Measurements from ENCODE around the gene RERE.

The RERE gene

GRCh38 chr1:8551057-8551456, 266.4 kb downstream of the RERE start:
- peaks cover 12% of the 10 kb centered on the region for H3K36me3 ChIP-seq (ENCODE audit: insufficient read depth, low read length)
- DNase-seq (ENCODE audit: low read depth, low spot score): no peak
- no peak overlapping the region for H3K9ac ChIP-seq (ENCODE audit: insufficient read length)
- no peak overlapping the region for H3K4me3 ChIP-seq
- no peaks in the 10 kb centered on the region for H3K9me3 ChIP-seq (ENCODE audit: low read depth, low read length)
- no peak overlapping the region for H3K27ac ChIP-seq
- TF ChIP-seq FOXP2 (optimal IDR thresholded peaks at IDR 0.05; ENCODE audit: control extremely low read depth, extremely low read length, insufficient read depth) (no peak), EZH2 (IDR thresholded peaks at IDR 0.05) (no peak)

GRCh38 chr1:8547791-8548190, 269.6 kb downstream of the RERE start:
- H3K9ac ChIP-seq (ENCODE audit: insufficient read length): no peak overlapping the region
- H3K9me3 ChIP-seq (ENCODE audit: low read depth, low read length): no peaks in the 10 kb centered on the region
- DNase-seq (ENCODE audit: low read depth, low spot score): no peak
- H3K36me3 ChIP-seq (ENCODE audit: insufficient read depth, low read length): peaks cover 8% of the 10 kb centered on the region
- no peak overlapping the region for H3K4me3 ChIP-seq
- TF ChIP-seq FOXP2 (optimal IDR thresholded peaks at IDR 0.05; ENCODE audit: control extremely low read depth, extremely low read length, insufficient read depth): no peak
- no peak for TF ChIP-seq POLR2AphosphoS5 (IDR thresholded peaks at IDR 0.05; ENCODE audit: borderline replicate concordance, low read depth, low read length)
- TF ChIP-seq EZH2 (IDR thresholded peaks at IDR 0.05): no peak
- no peak overlapping the region for H3K27ac ChIP-seq

- no peak overlapping the region for H3K27ac ChIP-seq
- no peak for DNase-seq (ENCODE audit: low read depth, low spot score)
- peaks cover 12% of the 10 kb centered on the region for H3K36me3 ChIP-seq (ENCODE audit: insufficient read depth, low read length)
- H3K4me3 ChIP-seq: no peak overlapping the region
- H3K9ac ChIP-seq (ENCODE audit: insufficient read length): no peak overlapping the region
- no peaks in the 10 kb centered on the region for H3K9me3 ChIP-seq (ENCODE audit: low read depth, low read length)
- no peak for TF ChIP-seq EZH2 (IDR thresholded peaks at IDR 0.05)
- TF ChIP-seq FOXP2 (optimal IDR thresholded peaks at IDR 0.05; ENCODE audit: control extremely low read depth, extremely low read length, insufficient read depth): no peak
- TF ChIP-seq POLR2AphosphoS5 (IDR thresholded peaks at IDR 0.05; ENCODE audit: borderline replicate concordance, low read depth, low read length): no peak
These were observed 272.4 kb downstream of the RERE start for GRCh38 chr1:8545078-8545477.

GRCh38 chr1:8544644-8545043, 272.8 kb downstream of the RERE start:
- Histone ChIP-seq H3K9me3 (ENCODE audit: low read depth, low read length) (no peaks in the 10 kb centered on the region), H3K36me3 (ENCODE audit: insufficient read depth, low read length) (peaks cover 12% of the 10 kb centered on the region), H3K27ac (no peak overlapping the region), H3K9ac (ENCODE audit: insufficient read length) (no peak overlapping the region), H3K4me3 (no peak overlapping the region)
- TF ChIP-seq FOXP2 (optimal IDR thresholded peaks at IDR 0.05; ENCODE audit: control extremely low read depth, extremely low read length, insufficient read depth) (no peak), EZH2 (IDR thresholded peaks at IDR 0.05) (no peak), POLR2AphosphoS5 (IDR thresholded peaks at IDR 0.05; ENCODE audit: borderline replicate concordance, low read depth, low read length) (no peak)
- DNase-seq (ENCODE audit: low read depth, low spot score): no peak

- H3K9me3 ChIP-seq (ENCODE audit: low read depth, low read length): no peaks in the 10 kb centered on the region
- TF ChIP-seq POLR2AphosphoS5 (IDR thresholded peaks at IDR 0.05; ENCODE audit: borderline replicate concordance, low read depth, low read length): no peak
- no peak for TF ChIP-seq EZH2 (IDR thresholded peaks at IDR 0.05)
- TF ChIP-seq FOXP2 (optimal IDR thresholded peaks at IDR 0.05; ENCODE audit: control extremely low read depth, extremely low read length, insufficient read depth): no peak
- H3K27ac ChIP-seq: no peak overlapping the region
- no peak overlapping the region for H3K4me3 ChIP-seq
- H3K9ac ChIP-seq (ENCODE audit: insufficient read length): no peak overlapping the region
- DNase-seq (ENCODE audit: low read depth, low spot score): no peak
- peaks cover 12% of the 10 kb centered on the region for H3K36me3 ChIP-seq (ENCODE audit: insufficient read depth, low read length)
These were observed 273.5 kb downstream of the RERE start for GRCh38 chr1:8543965-8544364.

GRCh38 chr1:8541961-8542521, 275.4 kb downstream of the RERE start:
- H3K27ac ChIP-seq: no peak overlapping the region
- DNase-seq (ENCODE audit: low read depth, low spot score): no peak
- H3K4me3 ChIP-seq: no peak overlapping the region
- no peak for TF ChIP-seq EZH2 (IDR thresholded peaks at IDR 0.05)
- TF ChIP-seq FOXP2 (optimal IDR thresholded peaks at IDR 0.05; ENCODE audit: control extremely low read depth, extremely low read length, insufficient read depth): no peak
- TF ChIP-seq POLR2AphosphoS5 (IDR thresholded peaks at IDR 0.05; ENCODE audit: borderline replicate concordance, low read depth, low read length): no peak
- peaks cover 12% of the 10 kb centered on the region for H3K36me3 ChIP-seq (ENCODE audit: insufficient read depth, low read length)
- no peaks in the 10 kb centered on the region for H3K9me3 ChIP-seq (ENCODE audit: low read depth, low read length)
- H3K9ac ChIP-seq (ENCODE audit: insufficient read length): no peak overlapping the region

GRCh38 chr1:8540971-8541370, 276.5 kb downstream of the RERE start:
- no peaks in the 10 kb centered on the region for H3K9me3 ChIP-seq (ENCODE audit: low read depth, low read length)
- no peak overlapping the region for H3K9ac ChIP-seq (ENCODE audit: insufficient read length)
- no peak for DNase-seq (ENCODE audit: low read depth, low spot score)
- TF ChIP-seq POLR2AphosphoS5 (IDR thresholded peaks at IDR 0.05; ENCODE audit: borderline replicate concordance, low read depth, low read length): no peak
- no peak for TF ChIP-seq EZH2 (IDR thresholded peaks at IDR 0.05)
- no peak for TF ChIP-seq FOXP2 (optimal IDR thresholded peaks at IDR 0.05; ENCODE audit: control extremely low read depth, extremely low read length, insufficient read depth)
- H3K27ac ChIP-seq: no peak overlapping the region
- H3K4me3 ChIP-seq: no peak overlapping the region
- H3K36me3 ChIP-seq (ENCODE audit: insufficient read depth, low read length): peaks cover 12% of the 10 kb centered on the region

- no peak for TF ChIP-seq FOXP2 (optimal IDR thresholded peaks at IDR 0.05; ENCODE audit: control extremely low read depth, extremely low read length, insufficient read depth)
- TF ChIP-seq EZH2 (IDR thresholded peaks at IDR 0.05): no peak
- no peak for TF ChIP-seq POLR2AphosphoS5 (IDR thresholded peaks at IDR 0.05; ENCODE audit: borderline replicate concordance, low read depth, low read length)
- no peaks in the 10 kb centered on the region for H3K9me3 ChIP-seq (ENCODE audit: low read depth, low read length)
- no peak for DNase-seq (ENCODE audit: low read depth, low spot score)
- H3K36me3 ChIP-seq (ENCODE audit: insufficient read depth, low read length): peaks cover 12% of the 10 kb centered on the region
- H3K4me3 ChIP-seq: no peak overlapping the region
- no peak overlapping the region for H3K9ac ChIP-seq (ENCODE audit: insufficient read length)
- H3K27ac ChIP-seq: no peak overlapping the region
These were observed 277.0 kb downstream of the RERE start for GRCh38 chr1:8540261-8540941.

- Histone ChIP-seq H3K9ac (ENCODE audit: insufficient read length) (no peak overlapping the region), H3K27ac (no peak overlapping the region), H3K4me3 (no peak overlapping the region), H3K9me3 (ENCODE audit: low read depth, low read length) (no peaks in the 10 kb centered on the region), H3K36me3 (ENCODE audit: insufficient read depth, low read length) (peaks cover 5% of the 10 kb centered on the region)
- TF ChIP-seq EZH2 (IDR thresholded peaks at IDR 0.05) (no peak), POLR2AphosphoS5 (IDR thresholded peaks at IDR 0.05; ENCODE audit: borderline replicate concordance, low read depth, low read length) (no peak), FOXP2 (optimal IDR thresholded peaks at IDR 0.05; ENCODE audit: control extremely low read depth, extremely low read length, insufficient read depth) (no peak)
- no peak for DNase-seq (ENCODE audit: low read depth, low spot score)
These were observed 277.8 kb downstream of the RERE start for GRCh38 chr1:8539683-8540082.

All from SK-N-MC (cell line).